ENCODE measurements around the gene ARGFX.
A peak's percentile ranks its signal among the peaks of the same experiment; 100 is the strongest.

The ARGFX gene

DNA sequence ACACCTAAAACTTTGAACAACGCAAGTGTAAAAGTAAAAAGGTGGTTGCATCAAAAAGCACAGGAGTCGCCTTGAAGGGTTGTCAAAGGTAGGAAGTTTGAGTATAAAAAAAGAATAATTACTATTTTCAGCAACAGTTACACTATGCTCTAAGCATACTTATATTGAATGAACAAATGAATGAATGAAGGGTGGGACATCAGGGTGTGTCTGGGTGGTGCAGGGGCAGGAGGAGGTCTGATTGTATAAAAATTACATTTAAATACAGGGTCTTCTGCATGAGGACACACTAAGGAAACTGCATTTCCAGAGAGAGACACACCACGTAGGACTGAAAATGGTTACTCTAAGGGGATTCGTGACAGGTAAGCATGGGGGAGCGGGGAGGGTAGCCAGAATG is at the start of gene ARGFX:
ARGFX (plus strand) TSS at position 301 of the 400 bp plus-strand sequence. CDS start 2,765 bp downstream, outside the sequence.
- Histone ChIP-seq H3K9ac (no peak within 1 kb of the TSS), H3K4me1 (no peaks in the 10 kb centered on the region), H3K36me3 (no peaks in the 10 kb centered on the region), H4K20me1 (no peaks in the 10 kb centered on the region), H3K4me3 (no peak within 1 kb of the TSS), H3K9me3 (no peaks in the 10 kb centered on the region), H3K4me2 (no peak within 1 kb of the TSS), H3K27ac (no peak within 1 kb of the TSS), H3K27me3 (no peaks in the 10 kb centered on the region)
- TF ChIP-seq Cebpa-rat (IDR thresholded peaks at IDR 0.05): no peak

DNA sequence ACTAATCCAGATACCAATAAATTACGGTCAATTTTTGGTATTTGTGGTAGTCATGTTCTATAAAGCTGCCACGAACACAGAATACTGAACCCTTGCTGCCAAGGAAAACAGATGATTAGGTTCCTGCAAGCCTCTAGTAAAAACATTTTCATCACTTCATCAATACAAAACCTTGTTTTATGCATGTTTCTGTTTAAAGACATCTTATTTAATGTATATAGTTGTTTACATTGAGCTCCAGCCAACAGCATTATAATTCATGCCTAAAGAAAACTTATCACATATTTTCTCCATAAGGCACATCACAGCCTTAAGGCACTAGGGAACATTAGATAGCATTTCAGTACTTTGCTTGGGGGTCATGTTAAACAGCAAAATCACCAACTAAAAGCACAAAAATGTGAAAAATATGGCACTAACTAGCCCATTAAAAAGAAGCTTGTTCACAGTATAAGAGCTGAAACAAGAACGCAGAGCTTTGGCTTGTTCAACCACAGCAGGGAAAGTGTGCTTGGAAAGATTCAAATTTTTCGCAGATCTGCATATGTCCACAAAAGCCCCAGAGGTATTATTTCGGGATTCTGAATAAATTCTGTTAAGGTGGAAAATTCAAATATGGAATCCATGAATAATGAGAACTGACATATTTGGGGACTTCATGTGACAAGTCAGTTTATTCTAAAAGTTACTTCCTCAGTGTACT is 49.6 kb upstream of the ARGFX start:
- H3K27me3 ChIP-seq: no peaks in the 10 kb centered on the region
- H3K4me1 ChIP-seq: peaks cover 5% of the 10 kb centered on the region; the same call in 1 of the 2 replicates
- no peak for TF ChIP-seq Cebpa-rat (IDR thresholded peaks at IDR 0.05)
- H3K4me3 ChIP-seq: no peak overlapping the region
- H3K36me3 ChIP-seq: peaks cover 93% of the 10 kb centered on the region
- no peak overlapping the region for H3K27ac ChIP-seq
- H3K9ac ChIP-seq: no peak overlapping the region
- no peaks in the 10 kb centered on the region for H4K20me1 ChIP-seq
- peaks cover 32% of the 10 kb centered on the region for H3K9me3 ChIP-seq
- no peak overlapping the region for H3K4me2 ChIP-seq

DNA sequence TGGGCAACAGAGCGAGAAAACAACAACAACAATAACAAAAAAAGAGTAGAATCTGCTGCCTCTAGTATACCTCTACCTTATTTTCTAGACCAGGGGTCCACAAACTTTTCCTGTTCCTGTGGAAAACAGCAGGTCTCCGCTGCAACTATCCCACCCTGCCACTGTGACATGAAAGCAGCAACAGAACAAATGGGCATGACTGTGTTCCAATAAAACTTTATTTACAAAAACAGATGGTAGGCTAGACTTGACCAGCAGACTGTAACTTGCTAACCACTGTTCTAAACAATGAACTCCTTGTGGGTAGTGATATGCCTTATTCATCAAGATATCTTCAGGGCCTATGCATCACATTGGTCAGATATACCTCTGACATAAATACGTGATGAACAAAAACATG is 47.2 kb upstream of the ARGFX start:
- no peak overlapping the region for H3K4me3 ChIP-seq
- no peak for TF ChIP-seq Cebpa-rat (IDR thresholded peaks at IDR 0.05)
- peaks cover 94% of the 10 kb centered on the region for H3K36me3 ChIP-seq

DNA sequence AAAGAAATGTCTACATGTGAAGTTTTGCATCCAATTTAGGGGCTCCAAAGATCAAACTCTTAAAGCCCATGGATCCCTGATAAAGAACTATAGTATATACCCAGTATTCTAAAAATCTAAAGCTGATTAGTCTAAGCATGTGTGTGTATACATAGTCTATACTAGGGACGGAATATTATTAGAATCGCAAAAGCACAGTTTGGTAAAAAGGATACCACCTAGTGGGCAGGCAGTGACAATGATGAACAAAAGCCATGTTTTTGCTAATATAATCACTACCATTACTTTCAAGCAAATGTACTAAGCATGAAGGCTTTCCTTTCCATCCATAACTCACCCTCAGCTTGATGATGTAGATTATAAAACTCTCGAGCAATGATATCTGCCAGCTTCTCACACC is 38.4 kb upstream of the ARGFX start:
- H3K27me3 ChIP-seq: no peaks in the 10 kb centered on the region
- H3K9me3 ChIP-seq: no peaks in the 10 kb centered on the region
- no peak overlapping the region for H3K27ac ChIP-seq
- no peak for TF ChIP-seq Cebpa-rat (IDR thresholded peaks at IDR 0.05)
- H3K4me3 ChIP-seq: no peak overlapping the region
- H3K9ac ChIP-seq: no peak overlapping the region
- H3K4me1 ChIP-seq: no peaks in the 10 kb centered on the region
- H3K4me2 ChIP-seq: no peak overlapping the region
- peaks cover 96% of the 10 kb centered on the region for H3K36me3 ChIP-seq
- no peaks in the 10 kb centered on the region for H4K20me1 ChIP-seq

More for the DNA sequence above, 47.2 kb upstream of the ARGFX start:
- H3K4me1 ChIP-seq: no peaks in the 10 kb centered on the region; the same call in 1 of the 2 replicates
- no peak overlapping the region for H3K27ac ChIP-seq
- H4K20me1 ChIP-seq: no peaks in the 10 kb centered on the region
- H3K4me2 ChIP-seq: no peak overlapping the region
- H3K9me3 ChIP-seq: peaks cover 26% of the 10 kb centered on the region
- no peak overlapping the region for H3K9ac ChIP-seq
- H3K27me3 ChIP-seq: no peaks in the 10 kb centered on the region

DNA sequence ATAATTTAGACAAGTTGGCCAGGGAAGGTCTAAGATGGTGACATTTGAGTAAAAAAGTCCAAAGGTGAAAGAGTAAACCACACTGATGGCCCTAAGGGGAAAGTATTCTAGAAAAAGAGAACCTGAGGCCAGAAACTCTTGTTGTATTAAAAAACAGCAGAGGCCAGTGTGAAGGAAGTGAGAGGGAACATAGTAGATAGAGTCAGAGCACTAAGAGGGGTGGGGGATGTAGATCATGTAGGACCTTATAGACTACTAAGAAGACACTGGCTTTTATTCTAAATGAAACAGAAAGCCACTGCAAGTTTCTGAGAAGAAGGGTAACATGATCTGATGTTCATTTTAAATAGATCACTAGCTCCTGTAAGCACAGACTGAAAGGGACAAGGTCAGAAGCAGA is 36.5 kb upstream of the ARGFX start:
- no peak for TF ChIP-seq Cebpa-rat (IDR thresholded peaks at IDR 0.05)
- Histone ChIP-seq H3K4me3 (no peak overlapping the region), H4K20me1 (no peaks in the 10 kb centered on the region), H3K9ac (no peak overlapping the region), H3K27ac (no peak overlapping the region), H3K36me3 (peaks cover 94% of the 10 kb centered on the region), H3K4me1 (no peaks in the 10 kb centered on the region), H3K9me3 (no peaks in the 10 kb centered on the region), H3K27me3 (no peaks in the 10 kb centered on the region), H3K4me2 (no peak overlapping the region)

DNA sequence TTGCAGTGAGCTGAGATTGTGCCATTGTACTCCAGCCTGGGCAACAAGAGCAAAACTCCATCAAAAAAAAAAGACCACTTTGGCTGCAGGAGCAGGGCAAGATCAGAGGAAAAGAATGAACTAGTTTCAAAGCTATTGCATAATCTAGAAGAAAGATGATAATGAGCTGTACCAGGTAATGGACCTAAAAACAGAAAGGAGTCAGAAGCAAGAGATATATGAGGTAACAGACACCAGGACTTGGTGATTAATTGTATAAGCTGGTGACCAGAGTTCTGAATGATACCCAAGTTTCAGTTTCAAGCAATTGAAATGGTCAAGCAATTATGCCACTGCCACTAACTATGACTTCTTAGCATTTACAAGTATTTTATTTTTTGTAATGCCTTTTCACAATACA is 24.8 kb upstream of the ARGFX start:
- Histone ChIP-seq H3K27ac (no peak overlapping the region), H4K20me1 (no peaks in the 10 kb centered on the region), H3K4me2 (no peak overlapping the region), H3K4me3 (no peak overlapping the region), H3K4me1 (peaks cover 19% of the 10 kb centered on the region), H3K9ac (no peak overlapping the region), H3K27me3 (no peaks in the 10 kb centered on the region), H3K9me3 (no peaks in the 10 kb centered on the region), H3K36me3 (peaks cover 56% of the 10 kb centered on the region)
- no peak for TF ChIP-seq Cebpa-rat (IDR thresholded peaks at IDR 0.05)

DNA sequence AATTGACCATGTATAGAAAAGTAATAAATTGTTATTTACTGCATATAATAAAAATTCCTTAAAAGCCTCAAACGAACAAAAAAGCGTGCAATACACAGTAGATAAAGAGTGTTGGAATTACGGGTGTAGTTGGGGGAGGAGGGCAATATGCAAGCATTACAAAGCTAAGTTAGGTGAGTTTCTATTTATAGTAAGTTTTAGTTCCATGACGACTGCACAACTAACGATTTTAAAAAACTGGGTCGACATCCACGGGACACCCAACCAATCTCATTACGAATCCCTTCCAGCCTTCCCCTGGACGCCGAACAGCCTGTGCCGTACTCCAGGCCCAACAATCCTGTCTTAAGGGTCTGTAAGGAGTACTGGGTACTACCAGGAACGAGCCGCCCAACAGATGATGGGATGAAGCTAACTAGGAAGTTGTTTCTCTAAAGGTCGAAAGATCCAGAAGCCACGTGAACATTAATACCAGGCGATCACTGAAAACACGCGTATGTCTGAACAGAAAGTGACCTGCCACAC is 22.6 kb upstream of the ARGFX start:
- peak overlapping the region; percentile 81 for H3K4me3 ChIP-seq
- TF ChIP-seq Cebpa-rat (IDR thresholded peaks at IDR 0.05): no peak
- peak overlapping the region; percentile 82 for H3K9ac ChIP-seq
- peaks cover 19% of the 10 kb centered on the region for H3K4me1 ChIP-seq
- no peaks in the 10 kb centered on the region for H3K27me3 ChIP-seq
- H4K20me1 ChIP-seq: no peaks in the 10 kb centered on the region
- peak overlapping the region; percentile 76 for H3K27ac ChIP-seq
- H3K36me3 ChIP-seq: peaks cover 39% of the 10 kb centered on the region
- H3K4me2 ChIP-seq: peak overlapping the region; percentile 92
- H3K9me3 ChIP-seq: no peaks in the 10 kb centered on the region

DNA sequence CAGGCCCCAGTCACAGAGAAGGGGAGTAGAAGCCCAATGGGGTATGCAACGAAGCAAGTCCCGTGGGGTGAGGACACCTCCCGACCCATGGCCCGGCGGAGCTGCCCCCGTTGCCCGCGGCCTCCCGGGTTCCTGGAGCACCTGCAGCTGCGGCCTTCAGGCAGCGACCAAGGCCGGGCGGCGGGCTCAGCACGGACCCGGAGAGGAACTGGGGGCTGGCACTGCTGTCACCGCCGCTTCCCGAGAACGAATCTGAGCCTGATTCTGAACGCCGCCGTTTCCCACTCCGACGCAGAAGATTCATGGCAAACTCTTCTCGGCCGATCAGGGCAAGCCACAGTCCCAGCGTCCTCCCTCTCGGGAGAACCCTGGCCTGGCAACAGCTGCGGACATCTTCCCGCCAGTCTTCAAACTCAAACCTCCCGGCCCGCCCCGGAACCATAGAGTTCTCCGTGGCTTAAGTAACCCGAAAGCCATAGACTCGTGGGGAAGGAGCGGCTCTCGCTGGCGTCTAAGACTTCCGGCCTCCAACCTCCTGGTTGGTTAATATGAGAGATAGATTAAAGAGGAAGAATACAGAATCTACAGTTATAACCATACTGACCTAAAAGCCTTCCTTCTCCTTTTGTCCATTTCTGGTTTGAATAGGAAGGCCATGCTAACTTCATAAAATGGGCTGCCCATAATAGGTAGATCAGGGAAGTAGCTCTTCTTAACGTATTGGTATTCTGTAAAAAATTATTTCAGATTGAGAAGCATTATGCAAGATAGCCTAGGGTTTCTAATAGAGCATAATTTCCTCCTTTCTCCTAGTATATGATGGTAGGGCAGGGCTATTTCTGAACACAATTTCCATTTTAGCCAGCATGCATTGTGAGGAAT is 21.9 kb upstream of the ARGFX start, which contains the start of gene POLQ:
POLQ (minus strand) TSS at position 415 of the 882 bp plus-strand sequence; CDS start at position 304, 111 bp downstream.
- Histone ChIP-seq H4K20me1 (no peaks in the 10 kb centered on the region), H3K4me2 (peak within 1 kb of the TSS; percentile 92), H3K9ac (peak within 1 kb of the TSS; percentile 82), H3K36me3 (peaks cover 33% of the 10 kb centered on the region), H3K4me1 (peaks cover 19% of the 10 kb centered on the region), H3K27ac (peak within 1 kb of the TSS; percentile 76), H3K9me3 (no peaks in the 10 kb centered on the region), H3K4me3 (peak within 1 kb of the TSS; percentile 81), H3K27me3 (no peaks in the 10 kb centered on the region)
- TF ChIP-seq Cebpa-rat (IDR thresholded peaks at IDR 0.05): no peak

DNA sequence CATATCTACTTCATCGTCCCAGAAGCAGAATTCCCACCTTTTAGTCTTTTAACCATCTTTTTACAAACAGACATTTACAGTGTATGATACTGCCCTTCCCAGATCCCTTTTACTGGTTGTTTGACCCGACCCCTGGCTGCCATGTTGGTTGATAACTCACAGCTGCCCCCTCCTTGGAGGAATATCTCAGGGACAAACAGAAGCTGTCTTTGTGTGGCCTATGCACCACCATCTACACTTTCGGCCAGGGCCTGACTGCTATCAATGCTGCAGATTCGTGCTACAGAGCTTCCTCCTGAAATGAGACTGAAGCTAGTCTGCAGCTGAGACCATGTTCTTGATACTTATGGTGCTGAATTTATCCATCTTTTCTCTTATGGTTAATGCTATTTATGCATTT is 15.4 kb upstream of the ARGFX start:
- no peak overlapping the region for H3K4me2 ChIP-seq
- H4K20me1 ChIP-seq: no peaks in the 10 kb centered on the region
- H3K27me3 ChIP-seq: no peaks in the 10 kb centered on the region
- no peak overlapping the region for H3K27ac ChIP-seq
- no peak overlapping the region for H3K9ac ChIP-seq
- H3K36me3 ChIP-seq: no peaks in the 10 kb centered on the region
- no peaks in the 10 kb centered on the region for H3K4me1 ChIP-seq
- no peak for TF ChIP-seq Cebpa-rat (IDR thresholded peaks at IDR 0.05)
- H3K4me3 ChIP-seq: no peak overlapping the region
- no peaks in the 10 kb centered on the region for H3K9me3 ChIP-seq

DNA sequence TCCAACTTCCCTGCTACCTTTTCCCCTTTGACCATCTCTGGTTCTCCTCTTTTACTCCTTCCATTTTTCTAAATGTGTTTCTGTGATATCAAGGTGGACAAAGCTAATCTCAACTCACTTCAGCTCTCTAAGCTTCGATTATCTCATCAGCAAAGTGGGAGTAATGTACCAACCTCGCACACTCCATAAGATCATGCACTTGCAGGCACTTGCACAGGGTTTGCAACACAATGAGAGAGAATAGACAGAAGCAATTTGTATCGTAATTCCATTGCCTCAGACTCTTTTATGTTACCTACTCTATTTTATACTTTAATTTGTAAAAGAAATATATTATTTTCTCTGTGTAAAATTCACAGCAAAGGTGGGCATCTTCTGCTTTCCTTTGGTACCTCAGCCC is 15.0 kb upstream of the ARGFX start:
- Histone ChIP-seq H3K9me3 (no peaks in the 10 kb centered on the region), H3K36me3 (no peaks in the 10 kb centered on the region), H3K4me1 (no peaks in the 10 kb centered on the region), H3K4me2 (no peak overlapping the region), H3K27me3 (no peaks in the 10 kb centered on the region), H3K4me3 (no peak overlapping the region), H3K9ac (no peak overlapping the region), H3K27ac (no peak overlapping the region), H4K20me1 (no peaks in the 10 kb centered on the region)
- TF ChIP-seq Cebpa-rat (IDR thresholded peaks at IDR 0.05): no peak

Measured in BLaER1 (cell line).